NCI-H748 (cell line): Measurements from ENCODE around the gene EPB41L4A.
A peak's percentile ranks its signal among the peaks of the same experiment; 100 is the strongest.
"Not testable (repeated sequence)": the region's sequence is repeated elsewhere in the genome, so short reads cannot be mapped to it uniquely, and the experiment has no call there.

Source experiments
- DNase-seq: peaks from one replicate; lab custom pipeline; 2025; ENCODE audit not compliant: unreplicated experiment; lab: John Stamatoyannopoulos, UW

Gene EPB41L4A

GRCh38 chr5:112403069-112403468 lies 16.0 kb downstream of the EPB41L4A start:
- DNase-seq = no peak

GRCh38 chr5:112401924-112402323 lies 17.2 kb downstream of the EPB41L4A start:
- no peak for DNase-seq

GRCh38 chr5:112397690-112398089 lies 21.4 kb downstream of the EPB41L4A start:
- no peak for DNase-seq

- DNase-seq = no peak
Observed at GRCh38 chr5:112396430-112396829, 22.6 kb downstream of the EPB41L4A start.

GRCh38 chr5:112395299-112395698 lies 23.8 kb downstream of the EPB41L4A start:
- DNase-seq = not testable (repeated sequence)

GRCh38 chr5:112390327-112390726 lies 28.8 kb downstream of the EPB41L4A start:
- peak; percentile 62 for DNase-seq

- peak; percentile 41 for DNase-seq
Observed at GRCh38 chr5:112388739-112389138, 30.3 kb downstream of the EPB41L4A start.

- no peak for DNase-seq
Observed at GRCh38 chr5:112388074-112388473, 31.0 kb downstream of the EPB41L4A start.

GRCh38 chr5:112386766-112387165 lies 32.3 kb downstream of the EPB41L4A start:
- no peak for DNase-seq

- no peak for DNase-seq
Observed at GRCh38 chr5:112385969-112386368, 33.1 kb downstream of the EPB41L4A start.

GRCh38 chr5:112385566-112385965 lies 33.5 kb downstream of the EPB41L4A start:
- DNase-seq = no peak

- no peak for DNase-seq
Observed at GRCh38 chr5:112384523-112384922, 34.6 kb downstream of the EPB41L4A start.

- DNase-seq = no peak
Observed at GRCh38 chr5:112382886-112383285, 36.2 kb downstream of the EPB41L4A start.

GRCh38 chr5:112381521-112381920 lies 37.6 kb downstream of the EPB41L4A start:
- DNase-seq = no peak

- DNase-seq = no peak
Observed at GRCh38 chr5:112379542-112380325, 39.3 kb downstream of the EPB41L4A start.

- no peak for DNase-seq
Observed at GRCh38 chr5:112374818-112375217, 44.3 kb downstream of the EPB41L4A start.

GRCh38 chr5:112374356-112374755 lies 44.7 kb downstream of the EPB41L4A start:
- no peak for DNase-seq

- no peak for DNase-seq
Observed at GRCh38 chr5:112373885-112374284, 45.2 kb downstream of the EPB41L4A start.

- DNase-seq = no peak
Observed at GRCh38 chr5:112372543-112372942, 46.5 kb downstream of the EPB41L4A start.

- DNase-seq = no peak
Observed at GRCh38 chr5:112371067-112371466, 48.0 kb downstream of the EPB41L4A start.

- no peak for DNase-seq
Observed at GRCh38 chr5:112367400-112367799, 51.7 kb downstream of the EPB41L4A start.

- peak; percentile 10 for DNase-seq
Observed at GRCh38 chr5:112366987-112367386, 52.1 kb downstream of the EPB41L4A start.

GRCh38 chr5:112360740-112361139 lies 58.3 kb downstream of the EPB41L4A start:
- DNase-seq = not testable (repeated sequence)
